GM13977 (cell line): ENCODE results near the gene CDH4.

ENCODE experiments used
- DNase-seq: peaks from one replicate; pipeline ENCODE4 v3.0.0; 2012; ENCODE audit warnings: low spot score
- in situ Hi-C: fragments of 300-500 bp; cut with MboI; formaldehyde crosslinking; loops from one replicate; pipeline ENCODE4 v1.12.0; 2022; ENCODE audit warnings: low sequenced_read_pairs, low pct_unique_long_range_greater_than_20kb, mixed read lengths, inconsistent platforms; ENCODE audit not compliant: unreplicated experiment
- TF ChIP-seq, protein P1 (sequence below): IDR thresholded peaks from 2 replicates; pipeline ENCODE4 v1.5.1; 2012; ENCODE audit warnings: mild to moderate bottlenecking, control low read depth; ENCODE audit not compliant: insufficient read depth; ENCODE audit errors: extremely low read depth, missing control alignments

Gene CDH4

DNA sequence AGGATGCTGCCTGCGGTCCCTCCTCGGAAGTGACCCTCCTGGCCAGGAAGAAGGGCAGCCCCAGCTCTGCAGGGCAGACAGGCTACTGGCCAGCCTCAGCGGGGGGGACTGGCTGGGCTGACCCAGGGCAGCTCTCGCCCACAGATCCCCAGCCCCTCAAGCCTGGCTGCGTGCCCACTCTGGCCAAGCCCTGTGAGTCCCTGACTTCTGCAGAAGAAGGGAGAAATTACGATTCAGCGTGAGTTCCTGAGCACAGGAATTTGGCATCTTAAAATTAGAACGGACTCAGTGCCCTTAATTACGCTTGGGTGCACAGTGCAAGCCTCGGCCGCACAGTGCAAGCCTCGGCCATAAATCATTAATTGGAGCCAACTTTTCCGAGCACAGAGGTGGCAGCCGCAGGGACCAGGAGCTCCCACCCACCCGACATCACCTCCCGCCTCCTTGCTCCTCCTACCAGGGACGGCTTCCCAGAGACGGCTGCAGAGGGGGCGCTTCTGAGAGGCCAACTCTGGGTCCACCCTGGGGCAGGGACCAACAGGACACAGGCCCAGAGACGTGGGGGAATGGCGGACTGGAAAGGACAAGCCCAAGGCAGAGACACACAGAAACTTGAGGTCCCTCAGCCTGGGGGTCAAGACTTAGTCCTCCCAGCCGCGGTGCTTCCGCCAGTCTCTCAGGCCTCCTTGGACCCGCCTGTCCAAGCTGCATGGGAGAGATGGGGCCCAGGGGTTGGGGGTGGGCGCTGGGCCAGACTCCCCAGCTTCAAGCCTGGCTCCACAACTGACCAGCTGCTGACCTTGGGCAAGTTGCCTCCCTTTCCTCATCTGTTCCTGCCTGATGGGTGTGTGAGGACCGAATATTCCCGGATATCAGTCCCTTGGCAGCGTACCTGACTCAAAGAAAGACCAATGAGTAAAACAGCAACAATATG is 648.2 kb downstream of the CDH4 start:
- in situ Hi-C loops: no loop called here
- no peak for DNase-seq
- TF ChIP-seq, protein P1, sequence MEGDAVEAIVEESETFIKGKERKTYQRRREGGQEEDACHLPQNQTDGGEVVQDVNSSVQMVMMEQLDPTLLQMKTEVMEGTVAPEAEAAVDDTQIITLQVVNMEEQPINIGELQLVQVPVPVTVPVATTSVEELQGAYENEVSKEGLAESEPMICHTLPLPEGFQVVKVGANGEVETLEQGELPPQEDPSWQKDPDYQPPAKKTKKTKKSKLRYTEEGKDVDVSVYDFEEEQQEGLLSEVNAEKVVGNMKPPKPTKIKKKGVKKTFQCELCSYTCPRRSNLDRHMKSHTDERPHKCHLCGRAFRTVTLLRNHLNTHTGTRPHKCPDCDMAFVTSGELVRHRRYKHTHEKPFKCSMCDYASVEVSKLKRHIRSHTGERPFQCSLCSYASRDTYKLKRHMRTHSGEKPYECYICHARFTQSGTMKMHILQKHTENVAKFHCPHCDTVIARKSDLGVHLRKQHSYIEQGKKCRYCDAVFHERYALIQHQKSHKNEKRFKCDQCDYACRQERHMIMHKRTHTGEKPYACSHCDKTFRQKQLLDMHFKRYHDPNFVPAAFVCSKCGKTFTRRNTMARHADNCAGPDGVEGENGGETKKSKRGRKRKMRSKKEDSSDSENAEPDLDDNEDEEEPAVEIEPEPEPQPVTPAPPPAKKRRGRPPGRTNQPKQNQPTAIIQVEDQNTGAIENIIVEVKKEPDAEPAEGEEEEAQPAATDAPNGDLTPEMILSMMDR: no peak

DNA sequence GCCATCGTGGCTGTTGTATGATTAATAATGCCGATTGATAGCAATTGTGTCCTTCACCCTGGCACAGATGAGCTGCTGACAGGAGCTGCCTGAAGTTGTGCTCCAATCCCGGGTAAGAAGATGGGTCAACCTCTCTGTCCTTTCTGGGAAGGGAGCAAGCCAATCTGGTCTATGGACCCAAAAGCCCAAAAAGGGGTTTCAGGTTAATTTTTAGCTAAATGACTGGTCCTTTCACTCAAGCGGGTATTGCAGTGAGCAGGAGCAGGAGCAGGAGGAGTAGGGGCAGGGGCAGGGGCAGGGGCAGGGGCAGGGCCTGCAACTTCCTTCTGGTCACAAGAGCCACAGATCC is 648.9 kb downstream of the CDH4 start:
- TF ChIP-seq, protein P1: no peak
- in situ Hi-C loops: no loop called here
- no peak for DNase-seq

DNA sequence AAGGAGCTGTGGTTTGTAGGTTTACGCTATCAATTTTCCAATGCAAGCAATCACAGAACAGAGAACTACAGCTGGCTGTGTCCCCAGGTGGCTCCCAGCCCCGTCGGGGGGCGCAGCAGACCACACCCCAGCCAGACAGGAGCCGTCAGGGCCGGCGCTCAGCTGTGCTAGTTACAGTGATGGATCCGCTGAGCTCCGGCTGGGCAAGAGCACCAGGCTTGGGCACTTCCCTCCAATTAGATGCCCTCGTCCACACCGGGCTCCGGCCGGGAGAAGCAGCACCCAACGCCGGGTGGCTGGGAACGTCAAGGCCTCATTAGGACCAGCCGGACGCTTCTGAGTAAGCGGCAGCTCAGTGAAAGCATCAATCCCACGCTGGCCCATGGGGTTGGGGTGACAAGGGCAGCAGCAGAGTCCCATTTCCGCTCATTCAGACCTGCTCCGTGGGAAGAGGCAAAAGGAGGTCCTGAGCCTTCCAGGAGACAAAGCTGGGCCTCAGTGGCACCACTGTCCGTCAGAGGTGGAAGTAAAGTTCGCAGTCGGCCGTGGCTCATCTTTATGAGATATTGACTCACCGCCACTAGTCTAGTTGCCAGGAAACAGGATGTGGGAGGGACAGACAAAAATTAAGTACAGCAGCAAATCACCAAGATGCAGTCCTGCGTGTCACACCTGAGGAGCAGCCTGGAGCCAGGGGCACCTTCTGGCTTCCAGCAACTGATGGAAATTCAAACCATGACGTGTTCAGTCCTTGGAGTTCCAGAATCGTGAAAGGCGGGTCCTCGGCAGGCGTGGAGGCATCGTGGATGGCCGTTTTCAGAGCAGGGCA is 649.5 kb downstream of the CDH4 start:
- TF ChIP-seq, protein P1: no peak
- DNase-seq: no peak
- in situ Hi-C loops: no loop called here

DNA sequence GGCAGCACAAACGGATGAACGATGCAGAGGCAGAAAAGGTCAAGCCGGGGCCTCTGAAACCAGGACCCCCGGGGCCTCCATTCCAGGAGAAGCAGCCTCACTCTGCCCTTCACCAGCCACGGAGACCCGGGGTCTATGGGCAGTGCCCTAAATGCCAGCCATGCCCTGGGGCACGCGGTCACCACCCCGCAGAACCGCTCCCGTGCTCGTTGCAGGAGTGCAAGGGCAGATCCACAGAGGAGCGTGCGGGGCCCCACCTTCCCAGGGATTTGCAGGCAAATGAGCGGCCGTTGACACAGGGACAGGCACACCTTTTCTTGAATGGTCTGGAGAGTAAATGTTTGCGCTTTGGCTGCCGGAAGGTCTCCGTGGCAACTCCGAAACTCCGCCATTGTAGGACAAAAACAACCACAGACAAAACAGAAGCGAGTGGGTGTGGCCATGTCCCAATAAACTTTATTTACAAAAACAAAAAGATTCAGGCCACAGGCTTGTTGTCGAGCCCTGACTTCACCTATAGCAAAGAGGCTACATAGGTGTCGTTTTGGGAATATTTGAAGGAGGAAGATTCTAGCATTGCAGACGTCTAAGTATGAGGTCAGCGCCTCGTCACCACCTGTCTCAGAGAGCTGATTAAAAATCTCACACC is 650.3 kb downstream of the CDH4 start:
- in situ Hi-C loops: no loop called here
- no peak for DNase-seq
- TF ChIP-seq, protein P1: no peak

DNA sequence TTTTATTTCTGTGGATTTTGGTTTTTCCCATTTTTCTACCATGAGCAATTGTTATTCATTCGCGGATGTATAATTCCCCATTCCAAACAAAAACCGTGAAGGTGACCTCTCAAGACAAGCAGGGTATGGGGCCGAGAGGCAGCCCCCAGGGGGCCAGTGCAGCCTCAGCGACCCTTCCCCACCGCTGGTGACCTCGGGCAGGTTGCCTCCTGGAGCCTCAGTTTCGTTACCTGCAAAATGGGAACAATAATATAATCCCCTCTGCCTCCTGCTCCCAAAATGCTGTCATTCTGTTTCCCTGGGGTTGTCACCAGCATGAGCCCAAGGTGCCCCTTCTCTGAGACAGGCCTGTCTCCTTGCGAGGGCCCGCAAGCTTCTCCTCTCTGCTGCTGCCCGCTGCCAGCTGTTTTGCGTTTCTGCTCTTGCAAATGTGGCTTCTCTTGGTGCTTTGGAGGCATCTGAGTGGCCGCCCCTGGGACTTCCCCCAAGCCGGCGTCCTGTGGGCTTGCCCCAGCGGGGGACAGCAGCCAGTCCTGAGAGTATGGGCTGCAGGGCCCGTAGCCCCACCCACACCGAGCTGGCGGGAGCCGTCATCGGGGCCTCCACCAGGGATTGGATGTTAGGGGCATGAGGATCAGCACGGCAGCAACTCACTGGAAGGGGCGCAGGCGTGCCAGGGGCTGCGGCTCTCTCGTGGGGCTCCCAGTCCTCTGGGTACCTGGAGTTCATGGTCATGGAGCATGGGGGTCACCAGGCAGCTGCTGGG is 651.7 kb downstream of the CDH4 start:
- in situ Hi-C loops: no loop called here
- TF ChIP-seq, protein P1: no peak
- no peak for DNase-seq

DNA sequence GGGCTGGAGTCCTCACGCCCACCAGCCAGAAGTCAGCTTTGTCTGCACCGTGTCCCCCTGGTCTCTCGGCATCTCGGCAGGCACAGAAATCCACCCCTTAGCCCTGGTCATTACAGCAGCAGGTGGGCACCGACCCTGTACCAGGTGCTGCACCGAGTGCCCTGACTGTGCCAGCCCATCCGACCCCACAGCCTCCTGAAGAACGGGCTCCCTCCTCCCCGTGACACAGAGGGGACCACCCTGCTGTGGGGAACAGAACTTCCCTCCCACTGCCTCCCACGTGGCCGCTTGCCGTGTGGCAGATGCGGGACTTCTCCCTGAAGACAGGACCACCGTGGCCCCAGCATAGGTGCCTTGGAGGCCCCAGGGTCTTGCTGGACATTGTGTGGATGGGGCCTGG is 652.4 kb downstream of the CDH4 start:
- in situ Hi-C loops: no loop called here
- TF ChIP-seq, protein P1: no peak
- DNase-seq: no peak
